IMR-90 (cell line): ENCODE data around the gene FARP1. TPM values are rescaled to one million over a fixed set of nuclear protein-coding genes. Genes with fewer than 3 reads are reported as not detected.

Source experiments
- ATAC-seq: fragments of 200-7000 bp; cut with Tn5 transposase; 2 replicates; pipeline ENCODE4 v1.9.1; 2020; ENCODE audit warnings: low read depth, mild to moderate bottlenecking, moderate library complexity
- BruUV-seq: library from RNA; stranded (reverse); fragments of 400-500 nt; replicated peaks from 2 replicates; lab custom pipeline; 2021; lab: Mats Ljungman, UMichigan
- CTCF ChIA-PET: fragments of 300-600 bp; formaldehyde crosslinking; extraction: SDS; loops from one replicate; lab custom pipeline; 2021; ENCODE audit warnings: antibody characterized with exemption; lab: Yijun Ruan, JAX
- POLR2A ChIA-PET: fragments of 300-600 bp; sonication (Branson Sonifier 250); formaldehyde crosslinking; loops from one replicate; lab custom pipeline; 2022; ENCODE audit warnings: antibody characterized with exemption; ENCODE audit not compliant: unreplicated experiment; lab: Charles Lee
- DNase-seq: peaks from one replicate; pipeline ENCODE4 v3.0.0; 2013
- H2AFZ ChIP-seq: replicated peaks from 2 replicates; pipeline ENCODE3; 2013; ENCODE audit warnings: low read length, mild to moderate bottlenecking; ENCODE audit not compliant: poor library complexity
- H2AK5ac ChIP-seq: 2 replicates; pipeline ENCODE4 v1.6.1; 2013; ENCODE audit warnings: low read depth, low read length, inconsistent platforms
- H2AK9ac ChIP-seq: replicated peaks from 2 replicates; pipeline ENCODE3; 2013; ENCODE audit warnings: mild to moderate bottlenecking, low read depth, low read length, moderate library complexity; ENCODE audit not compliant: poor library complexity
- H2BK120ac ChIP-seq: 2 replicates; pipeline ENCODE4 v1.6.1; 2013; ENCODE audit warnings: low read depth, low read length, inconsistent platforms
- H2BK15ac ChIP-seq: 3 replicates; pipeline ENCODE4 v1.6.1; 2013; ENCODE audit warnings: low read depth, low read length, inconsistent platforms
- H2BK20ac ChIP-seq: 2 replicates; pipeline ENCODE4 v1.6.1; 2013; ENCODE audit warnings: low read depth, mild to moderate bottlenecking, inconsistent platforms, low read length, moderate library complexity
- H2BK5ac ChIP-seq: 2 replicates; pipeline ENCODE4 v1.6.1; 2013; ENCODE audit warnings: mild to moderate bottlenecking, low read depth, low read length, inconsistent platforms; ENCODE audit not compliant: poor library complexity, severe bottlenecking
- H3K14ac ChIP-seq: replicated peaks from 2 replicates; pipeline ENCODE4 v1.6.1; 2013; ENCODE audit warnings: low read depth, low read length, inconsistent platforms
- H3K18ac ChIP-seq: 2 replicates; pipeline ENCODE4 v1.6.1; 2013; ENCODE audit warnings: low read depth, low read length, control low read depth
- H3K23ac ChIP-seq: 2 replicates; pipeline ENCODE4 v1.6.1; 2013; ENCODE audit warnings: low read depth, low read length, inconsistent platforms
- H3K27ac ChIP-seq: 2 replicates; pipeline ENCODE4 v1.5.1; 2013; ENCODE audit warnings: mild to moderate bottlenecking, control low read depth, low read length; ENCODE audit not compliant: insufficient read depth
- H3K27me3 ChIP-seq: 2 replicates; pipeline ENCODE4 v1.6.1; 2013; ENCODE audit warnings: low read length; ENCODE audit not compliant: control insufficient read depth, insufficient read depth
- H3K36me3 ChIP-seq: 2 replicates; pipeline ENCODE4 v1.6.1; 2013; ENCODE audit warnings: low read length, mixed read lengths; ENCODE audit not compliant: control insufficient read depth, insufficient read depth
- H3K4ac ChIP-seq: 2 replicates; pipeline ENCODE4 v1.6.1; 2013; ENCODE audit warnings: low read depth, low read length, inconsistent platforms
- H3K4me1 ChIP-seq: 2 replicates; pipeline ENCODE4 v1.6.1; 2013; ENCODE audit warnings: low read length, mixed read lengths; ENCODE audit not compliant: control insufficient read depth, insufficient read depth
- H3K4me2 ChIP-seq: 2 replicates; pipeline ENCODE4 v1.6.1; 2013; ENCODE audit warnings: low read depth, mild to moderate bottlenecking, control low read depth, low read length, moderate library complexity
- H3K4me3 ChIP-seq: 2 replicates; pipeline ENCODE4 v1.5.1; 2013; ENCODE audit warnings: low read depth, mild to moderate bottlenecking, control low read depth, low read length, moderate library complexity; ENCODE audit not compliant: insufficient read depth
- H3K56ac ChIP-seq: 2 replicates; pipeline ENCODE4 v1.6.1; 2013; ENCODE audit warnings: low read length, inconsistent platforms; ENCODE audit not compliant: insufficient read depth; ENCODE audit errors: extremely low read depth
- H3K79me1 ChIP-seq, 2 experiments: 2 replicates each; pipeline ENCODE4 v1.6.1; 2013; ENCODE audit warnings: low read length in 2 of 2, inconsistent platforms in 1 of 2, low read depth in 1 of 2
- H3K9ac ChIP-seq: 2 replicates; pipeline ENCODE4 v1.6.1; 2013; ENCODE audit warnings: low read depth, low read length, control low read depth
- H3K9me1 ChIP-seq: 2 replicates; pipeline ENCODE4 v1.6.1; 2013; ENCODE audit warnings: low read length, inconsistent platforms; ENCODE audit not compliant: insufficient read depth
- H3K9me3 ChIP-seq: 2 replicates; pipeline ENCODE4 v1.6.1; 2013; ENCODE audit warnings: low read length; ENCODE audit not compliant: control insufficient read depth, insufficient read depth
- H4K20me1 ChIP-seq: 2 replicates; pipeline ENCODE4 v1.6.1; 2013; ENCODE audit warnings: low read length, inconsistent platforms; ENCODE audit not compliant: insufficient read depth
- H4K5ac ChIP-seq: 2 replicates; pipeline ENCODE4 v1.6.1; 2013; ENCODE audit warnings: mild to moderate bottlenecking, low read depth, low read length, control low read depth
- H4K8ac ChIP-seq, 2 experiments: 2 replicates each; pipeline ENCODE4 v1.6.1; 2013; ENCODE audit warnings: low read depth in 2 of 2, low read length in 2 of 2, control low read depth in 1 of 2, inconsistent platforms in 1 of 2
- H4K91ac ChIP-seq: 2 replicates; pipeline ENCODE4 v1.6.1; 2013; ENCODE audit warnings: low read depth, low read length, inconsistent platforms; ENCODE audit not compliant: insufficient read depth
- BHLHE40 ChIP-seq: fragments of 150-350 bp; IDR thresholded peaks from 2 replicates; pipeline ENCODE4 v1.6.1; 2016; ENCODE audit warnings: mild to moderate bottlenecking, low read depth, low read length
- CEBPB ChIP-seq: IDR thresholded peaks from 2 replicates; pipeline ENCODE4 v1.6.1; 2012; ENCODE audit warnings: low read depth, low read length, improper control_type of control experiment
- CTCF ChIP-seq: conservative IDR thresholded peaks from 2 replicates; pipeline ENCODE4 v1.5.1; 2012; ENCODE audit warnings: mild to moderate bottlenecking, low read depth, low read length, improper control_type of control experiment
- ELK1 ChIP-seq: fragments of 150-350 bp; IDR thresholded peaks from 2 replicates; pipeline ENCODE4 v1.6.1; 2016; ENCODE audit warnings: low read depth, mild to moderate bottlenecking, low read length, moderate library complexity, borderline replicate concordance
- MAZ ChIP-seq: IDR thresholded peaks from 2 replicates; pipeline ENCODE4 v1.6.1; 2012; ENCODE audit warnings: low read depth, mild to moderate bottlenecking, low read length, improper control_type of control experiment, moderate library complexity, borderline replicate concordance
- MXI1 ChIP-seq: IDR thresholded peaks from 2 replicates; pipeline ENCODE4 v1.6.1; 2012; ENCODE audit warnings: low read depth, mild to moderate bottlenecking, low read length, moderate library complexity, borderline replicate concordance
- NFE2L2 ChIP-seq: fragments of 150-350 bp; IDR thresholded peaks from 2 replicates; pipeline ENCODE4 v1.6.1; 2016; ENCODE audit warnings: low read depth, mild to moderate bottlenecking, low read length
- POLR2A ChIP-seq: IDR thresholded peaks from 2 replicates; pipeline ENCODE4 v1.6.1; 2012; ENCODE audit warnings: mild to moderate bottlenecking, low read depth, low read length
- RAD21 ChIP-seq: IDR thresholded peaks from 2 replicates; pipeline ENCODE4 v1.6.1; 2012; ENCODE audit warnings: low read length, improper control_type of control experiment
- RCOR1 ChIP-seq: IDR thresholded peaks from 2 replicates; pipeline ENCODE4 v1.6.1; 2012; ENCODE audit warnings: mild to moderate bottlenecking, low read length, improper control_type of control experiment; ENCODE audit not compliant: insufficient replicate concordance
- RFX5 ChIP-seq: IDR thresholded peaks from 2 replicates; pipeline ENCODE4 v1.8.0; 2012; ENCODE audit warnings: low read depth, mild to moderate bottlenecking, low read length, moderate library complexity
- SMC3 ChIP-seq: fragments of 150-350 bp; IDR thresholded peaks from 2 replicates; pipeline ENCODE4 v1.6.1; 2016; ENCODE audit warnings: low read depth, mild to moderate bottlenecking, antibody characterized with exemption, low read length, moderate library complexity
- USF2 ChIP-seq: fragments of 150-350 bp; IDR thresholded peaks from 2 replicates; pipeline ENCODE4 v1.6.1; 2017; ENCODE audit warnings: mild to moderate bottlenecking, antibody characterized with exemption, low read length, low read depth
- WGBS, 2 experiments: methylation state at CpG; one replicate each; pipeline versions ENCODE4 v1.1.5 to v1.1.7; 2013; ENCODE audit warnings: missing lambda C conversion rate in 2 of 2; ENCODE audit not compliant: insufficient read length in 1 of 2; ENCODE audit errors: extremely low coverage in 2 of 2; 5-methylcytosine and 5-hydroxymethylcytosine counted together
- dilution Hi-C: fragments of 300-500 bp; cut with HindIII; formaldehyde crosslinking; loops from one replicate; pipeline ENCODE4 v1.14.3; 2018; ENCODE audit warnings: low sequenced_read_pairs; ENCODE audit not compliant: unreplicated experiment
- in situ Hi-C: fragments of 300-500 bp; cut with MboI; formaldehyde crosslinking; loops from 3 replicates; pipeline ENCODE4 v1.14.3; 2019; ENCODE audit warnings: low sequenced_read_pairs, inconsistent platforms, mixed read lengths
- intact Hi-C: fragments of 100-400 bp; cut with micrococcal nuclease; formaldehyde crosslinking; loops from 2 replicates; pipeline ENCODE4 v1.10.0; 2022
- polyA plus RNA-seq, 3 experiments: library from polyadenylated mRNA; depleted of rRNA; stranded (reverse); fragments of >200 nt; gene quantifications; 2 replicates each; pipeline ENCODE4 v1.2.3, GENCODE V29; 2012; ENCODE audit warnings: low replicate concordance in 1 of 3
- total RNA-seq: library from RNA; depleted of rRNA; stranded (reverse); fragments of >200 nt; gene quantifications from 2 replicates; pipeline ENCODE4 v1.2.3, GENCODE V29; 2012

The FARP1 gene
- total and polyA plus RNA-seq, 2 of the 4 experiments (the other 2 are of a cell fraction) = 39.6 to 57.0 TPM

- Histone ChIP-seq H2AK5ac (no peak overlapping the region), H4K20me1 (peaks cover 11% of the 10 kb centered on the region; the same call in 1 of the 2 replicates), H3K36me3 (peaks cover 73% of the 10 kb centered on the region), H3K79me1 (peaks cover 2 to 39% of the 10 kb centered on the region in 2 experiments; a peak in 3 of 4 replicates), H2BK15ac (no peak overlapping the region), H3K4me2 (no peak overlapping the region), H3K18ac (no peak overlapping the region), H4K91ac (no peak overlapping the region), H3K27me3 (no peaks in the 10 kb centered on the region), H2BK20ac (no peak overlapping the region), H3K9me3 (no peaks in the 10 kb centered on the region), H3K4me1 (no peaks in the 10 kb centered on the region), H4K5ac (no peak overlapping the region), H2BK5ac (no peak overlapping the region), H3K14ac (no peak overlapping the region), H3K4me3 (no peak overlapping the region), H3K56ac (no peak overlapping the region), H3K9ac (no peak overlapping the region), H2AFZ (no peak overlapping the region), H3K9me1 (peaks cover 23% of the 10 kb centered on the region), H3K4ac (no peak overlapping the region), H4K8ac (no peak overlapping the region), H2BK120ac (no peak overlapping the region), H2AK9ac (no peak overlapping the region), H3K27ac (no peak overlapping the region), H3K23ac (no peak overlapping the region)
- CTCF ChIA-PET = interaction anchor here (0.6 to 0.7 kb wide), 2 partner anchors 246 to 566 kb away, joined by 3 to 7 read pairs; no protein-coding TSS in a partner anchor
- no TSS peak for BruUV-seq
- TF ChIP-seq RCOR1 = no peak
- TF ChIP-seq NFE2L2 = no peak
- no peak for TF ChIP-seq RAD21
- TF ChIP-seq MAZ = no peak
- TF ChIP-seq BHLHE40 = no peak
- no peak for TF ChIP-seq POLR2A
- TF ChIP-seq CEBPB = no peak
- TF ChIP-seq USF2 = no peak
- TF ChIP-seq SMC3 = no peak
- TF ChIP-seq RFX5 = no peak
- no peak for TF ChIP-seq CTCF
- TF ChIP-seq MXI1 = no peak
- TF ChIP-seq ELK1 = no peak
- intact Hi-C loops = no loop called here
- no peak for ATAC-seq
- in situ Hi-C loops = loop anchor here (25.0 kb wide), 1 partner anchor 610 kb away; no protein-coding TSS in a partner anchor
- no peak for DNase-seq
- POLR2A ChIA-PET = no interaction called here
- dilution Hi-C loops = no loop called here
- whole genome bisulfite sequencing, 2 experiments = 94% methylated on average over 6 of the region's 13 CpGs; no CpG with 5 or more reads in 1 of the 2 experiments
Measured at GRCh38 chr13:98427331-98427995, 284.6 kb downstream of the FARP1 start.
